ENCODE measurements around the gene UBC. TPM values are rescaled to one million over a fixed set of nuclear protein-coding genes. Genes with fewer than 3 reads are reported as not detected.

Gene UBC
- total and polyA plus RNA-seq, 9 of the 15 experiments (the other 6 are each of a cell fraction or from before 2014, with no cell fraction given): 533 to 1,153 (median 813) TPM

DNA sequence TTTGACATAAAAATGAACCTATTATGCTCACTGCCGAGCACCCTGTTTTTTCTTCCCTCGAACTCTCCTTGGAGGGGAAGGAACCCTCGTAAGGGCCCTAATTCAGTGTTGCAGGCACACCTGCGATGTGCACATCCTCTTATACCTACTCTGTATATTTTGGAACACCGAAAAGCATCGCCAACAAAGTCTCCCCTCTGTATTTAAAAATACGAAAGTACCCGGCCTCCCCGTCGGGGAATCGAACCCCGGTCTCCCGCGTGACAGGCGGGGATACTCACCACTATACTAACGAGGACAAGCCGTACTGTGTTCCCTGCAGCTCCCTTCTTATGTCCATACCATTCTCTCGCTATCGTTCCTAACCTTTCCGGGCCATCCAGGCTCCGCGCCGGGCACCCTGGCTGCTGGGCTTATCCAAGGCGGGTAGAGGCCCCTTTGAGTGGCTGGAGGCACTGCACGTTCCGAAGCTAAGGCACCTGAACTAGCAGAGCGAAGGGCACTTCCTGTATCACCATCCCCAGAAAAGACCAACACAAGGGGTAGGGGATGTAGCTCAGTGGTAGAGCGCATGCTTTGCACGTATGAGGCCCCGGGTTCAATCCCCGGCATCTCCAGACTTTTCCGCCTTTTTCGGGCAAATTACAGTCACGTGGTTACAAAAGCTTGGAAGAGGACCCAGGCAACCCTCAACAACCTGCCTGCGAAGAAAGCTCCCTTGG is 25.1 kb upstream of the UBC start (continued):
- TF ChIP-seq RNF2 (IDR thresholded peaks at IDR 0.05): peak; percentile 94
- peak; percentile 82 for TF ChIP-seq TARDBP (IDR thresholded peaks at IDR 0.05)
- peak; percentile 9 to 100; a peak in 3 of 4 replicates for TF ChIP-seq HDAC1 (IDR thresholded peaks at IDR 0.05)
- TF ChIP-seq, protein P1, sequence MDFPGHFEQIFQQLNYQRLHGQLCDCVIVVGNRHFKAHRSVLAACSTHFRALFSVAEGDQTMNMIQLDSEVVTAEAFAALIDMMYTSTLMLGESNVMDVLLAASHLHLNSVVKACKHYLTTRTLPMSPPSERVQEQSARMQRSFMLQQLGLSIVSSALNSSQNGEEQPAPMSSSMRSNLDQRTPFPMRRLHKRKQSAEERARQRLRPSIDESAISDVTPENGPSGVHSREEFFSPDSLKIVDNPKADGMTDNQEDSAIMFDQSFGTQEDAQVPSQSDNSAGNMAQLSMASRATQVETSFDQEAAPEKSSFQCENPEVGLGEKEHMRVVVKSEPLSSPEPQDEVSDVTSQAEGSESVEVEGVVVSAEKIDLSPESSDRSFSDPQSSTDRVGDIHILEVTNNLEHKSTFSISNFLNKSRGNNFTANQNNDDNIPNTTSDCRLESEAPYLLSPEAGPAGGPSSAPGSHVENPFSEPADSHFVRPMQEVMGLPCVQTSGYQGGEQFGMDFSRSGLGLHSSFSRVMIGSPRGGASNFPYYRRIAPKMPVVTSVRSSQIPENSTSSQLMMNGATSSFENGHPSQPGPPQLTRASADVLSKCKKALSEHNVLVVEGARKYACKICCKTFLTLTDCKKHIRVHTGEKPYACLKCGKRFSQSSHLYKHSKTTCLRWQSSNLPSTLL (IDR thresholded peaks at IDR 0.05): peak; percentile 88
- no peak; the same call in 1 of the 2 replicates for TF ChIP-seq TCF3 (CRISPR knock-in tag; IDR thresholded peaks at IDR 0.05)
- peak; percentile 96 for TF ChIP-seq ZEB2 (IDR thresholded peaks at IDR 0.05)
- TF ChIP-seq ZNF41 (CRISPR knock-in tag; conservative IDR thresholded peaks at IDR 0.05): 0 out of 2 replicates have a peak, but pooled peaks have one; percentile 8
- no peak for TF ChIP-seq MCM2 (IDR thresholded peaks at IDR 0.05; ENCODE audit: low read depth)
- peak; percentile 89 for TF ChIP-seq ELF1 (tag; IDR thresholded peaks at IDR 0.05)
- TF ChIP-seq, protein P2, sequence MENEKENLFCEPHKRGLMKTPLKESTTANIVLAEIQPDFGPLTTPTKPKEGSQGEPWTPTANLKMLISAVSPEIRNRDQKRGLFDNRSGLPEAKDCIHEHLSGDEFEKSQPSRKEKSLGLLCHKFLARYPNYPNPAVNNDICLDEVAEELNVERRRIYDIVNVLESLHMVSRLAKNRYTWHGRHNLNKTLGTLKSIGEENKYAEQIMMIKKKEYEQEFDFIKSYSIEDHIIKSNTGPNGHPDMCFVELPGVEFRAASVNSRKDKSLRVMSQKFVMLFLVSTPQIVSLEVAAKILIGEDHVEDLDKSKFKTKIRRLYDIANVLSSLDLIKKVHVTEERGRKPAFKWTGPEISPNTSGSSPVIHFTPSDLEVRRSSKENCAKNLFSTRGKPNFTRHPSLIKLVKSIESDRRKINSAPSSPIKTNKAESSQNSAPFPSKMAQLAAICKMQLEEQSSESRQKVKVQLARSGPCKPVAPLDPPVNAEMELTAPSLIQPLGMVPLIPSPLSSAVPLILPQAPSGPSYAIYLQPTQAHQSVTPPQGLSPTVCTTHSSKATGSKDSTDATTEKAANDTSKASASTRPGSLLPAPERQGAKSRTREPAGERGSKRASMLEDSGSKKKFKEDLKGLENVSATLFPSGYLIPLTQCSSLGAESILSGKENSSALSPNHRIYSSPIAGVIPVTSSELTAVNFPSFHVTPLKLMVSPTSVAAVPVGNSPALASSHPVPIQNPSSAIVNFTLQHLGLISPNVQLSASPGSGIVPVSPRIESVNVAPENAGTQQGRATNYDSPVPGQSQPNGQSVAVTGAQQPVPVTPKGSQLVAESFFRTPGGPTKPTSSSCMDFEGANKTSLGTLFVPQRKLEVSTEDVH (IDR thresholded peaks at IDR 0.05; ENCODE audit: low read depth, partially characterized antibody): peak; percentile 64
- TF ChIP-seq POLR3A (IDR thresholded peaks at IDR 0.05; ENCODE audit: borderline replicate concordance, extremely low read depth, insufficient read depth, insufficient read length): peak; percentile 85
- TF ChIP-seq ZNF316 (IDR thresholded peaks at IDR 0.05): peak; percentile 19; the same call in 1 of the 2 replicates
- TF ChIP-seq, protein P3, sequence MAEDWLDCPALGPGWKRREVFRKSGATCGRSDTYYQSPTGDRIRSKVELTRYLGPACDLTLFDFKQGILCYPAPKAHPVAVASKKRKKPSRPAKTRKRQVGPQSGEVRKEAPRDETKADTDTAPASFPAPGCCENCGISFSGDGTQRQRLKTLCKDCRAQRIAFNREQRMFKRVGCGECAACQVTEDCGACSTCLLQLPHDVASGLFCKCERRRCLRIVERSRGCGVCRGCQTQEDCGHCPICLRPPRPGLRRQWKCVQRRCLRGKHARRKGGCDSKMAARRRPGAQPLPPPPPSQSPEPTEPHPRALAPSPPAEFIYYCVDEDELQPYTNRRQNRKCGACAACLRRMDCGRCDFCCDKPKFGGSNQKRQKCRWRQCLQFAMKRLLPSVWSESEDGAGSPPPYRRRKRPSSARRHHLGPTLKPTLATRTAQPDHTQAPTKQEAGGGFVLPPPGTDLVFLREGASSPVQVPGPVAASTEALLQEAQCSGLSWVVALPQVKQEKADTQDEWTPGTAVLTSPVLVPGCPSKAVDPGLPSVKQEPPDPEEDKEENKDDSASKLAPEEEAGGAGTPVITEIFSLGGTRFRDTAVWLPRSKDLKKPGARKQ (CRISPR knock-in tag; IDR thresholded peaks at IDR 0.05): no peak
- no peak for TF ChIP-seq SMARCA4 (IDR thresholded peaks at IDR 0.05)
- TF ChIP-seq PHF8 (IDR thresholded peaks at IDR 0.05; ENCODE audit: borderline replicate concordance, low read length): no peak
- TF ChIP-seq, protein P4, sequence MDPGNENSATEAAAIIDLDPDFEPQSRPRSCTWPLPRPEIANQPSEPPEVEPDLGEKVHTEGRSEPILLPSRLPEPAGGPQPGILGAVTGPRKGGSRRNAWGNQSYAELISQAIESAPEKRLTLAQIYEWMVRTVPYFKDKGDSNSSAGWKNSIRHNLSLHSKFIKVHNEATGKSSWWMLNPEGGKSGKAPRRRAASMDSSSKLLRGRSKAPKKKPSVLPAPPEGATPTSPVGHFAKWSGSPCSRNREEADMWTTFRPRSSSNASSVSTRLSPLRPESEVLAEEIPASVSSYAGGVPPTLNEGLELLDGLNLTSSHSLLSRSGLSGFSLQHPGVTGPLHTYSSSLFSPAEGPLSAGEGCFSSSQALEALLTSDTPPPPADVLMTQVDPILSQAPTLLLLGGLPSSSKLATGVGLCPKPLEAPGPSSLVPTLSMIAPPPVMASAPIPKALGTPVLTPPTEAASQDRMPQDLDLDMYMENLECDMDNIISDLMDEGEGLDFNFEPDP (CRISPR knock-in tag; IDR thresholded peaks at IDR 0.05): no peak
- TF ChIP-seq SMARCE1 (IDR thresholded peaks at IDR 0.05): no peak
- 0 out of 2 replicates have a peak, but pooled peaks have one; percentile 9 for TF ChIP-seq ZNF3 (CRISPR knock-in tag; IDR thresholded peaks at IDR 0.05)
- TF ChIP-seq CREBBP (IDR thresholded peaks at IDR 0.05; ENCODE audit: low read depth, low read length): no peak
- TF ChIP-seq TAF15 (IDR thresholded peaks at IDR 0.05; ENCODE audit: low read depth, low read length): no peak
- TF ChIP-seq, protein P5, sequence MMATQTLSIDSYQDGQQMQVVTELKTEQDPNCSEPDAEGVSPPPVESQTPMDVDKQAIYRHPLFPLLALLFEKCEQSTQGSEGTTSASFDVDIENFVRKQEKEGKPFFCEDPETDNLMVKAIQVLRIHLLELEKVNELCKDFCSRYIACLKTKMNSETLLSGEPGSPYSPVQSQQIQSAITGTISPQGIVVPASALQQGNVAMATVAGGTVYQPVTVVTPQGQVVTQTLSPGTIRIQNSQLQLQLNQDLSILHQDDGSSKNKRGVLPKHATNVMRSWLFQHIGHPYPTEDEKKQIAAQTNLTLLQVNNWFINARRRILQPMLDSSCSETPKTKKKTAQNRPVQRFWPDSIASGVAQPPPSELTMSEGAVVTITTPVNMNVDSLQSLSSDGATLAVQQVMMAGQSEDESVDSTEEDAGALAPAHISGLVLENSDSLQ (IDR thresholded peaks at IDR 0.05): no peak; the same call in 1 of the 2 replicates

Data from K562 (cell line).